Ishikawa (cell line): ENCODE data around the gene TRMT10C.

Experiments
- CEBPB ChIP-seq: IDR thresholded peaks from 2 replicates; pipeline ENCODE4 v1.6.1; 2012
- CREB1 ChIP-seq: IDR thresholded peaks from 2 replicates; pipeline ENCODE4 v1.6.1; 2012; ENCODE audit warnings: low read depth
- EGR1 ChIP-seq: IDR thresholded peaks from 2 replicates; pipeline ENCODE4 v1.6.1; 2012
- EP300 ChIP-seq: IDR thresholded peaks from 2 replicates; pipeline ENCODE4 v1.6.1; 2012; ENCODE audit warnings: borderline replicate concordance
- FOXM1 ChIP-seq: IDR thresholded peaks from 2 replicates; pipeline ENCODE4 v1.6.1; 2012; ENCODE audit warnings: low read depth, borderline replicate concordance
- MAX ChIP-seq: IDR thresholded peaks from 2 replicates; pipeline ENCODE4 v1.6.1; 2012
- NFIC ChIP-seq: IDR thresholded peaks from 2 replicates; pipeline ENCODE4 v1.6.1; 2012
- RAD21 ChIP-seq: IDR thresholded peaks from 2 replicates; pipeline ENCODE4 v1.6.1; 2012; ENCODE audit warnings: low read depth
- TAF1 ChIP-seq: IDR thresholded peaks from 2 replicates; pipeline ENCODE4 v1.6.1; 2012; ENCODE audit warnings: low read depth, mild to moderate bottlenecking
- TCF12 ChIP-seq: IDR thresholded peaks from 2 replicates; pipeline ENCODE4 v1.6.1; 2012; ENCODE audit warnings: low read depth
- TEAD4 ChIP-seq: IDR thresholded peaks from 2 replicates; pipeline ENCODE4 v1.6.1; 2012
- USF1 ChIP-seq: IDR thresholded peaks from 2 replicates; pipeline ENCODE4 v1.6.1; 2012
- YY1 ChIP-seq: IDR thresholded peaks from 2 replicates; pipeline ENCODE4 v1.6.1; 2012; ENCODE audit warnings: low read depth
- ZBTB7A ChIP-seq: IDR thresholded peaks from 2 replicates; pipeline ENCODE4 v1.6.1; 2012; ENCODE audit warnings: low read depth
- TF ChIP-seq, protein P1 (sequence below): IDR thresholded peaks from 2 replicates; pipeline ENCODE4 v1.6.1; 2012; ENCODE audit warnings: low read depth, mild to moderate bottlenecking

TRMT10C gene

GRCh38 chr3:101591071-101591470 is 29.4 kb downstream of the TRMT10C start:
- TF ChIP-seq TAF1 (no peak), TEAD4 (no peak), YY1 (no peak), ZBTB7A (no peak), TCF12 (no peak), FOXM1 (no peak), CREB1 (no peak), EP300 (no peak), USF1 (no peak), CEBPB (no peak), NFIC (no peak), EGR1 (no peak), MAX (no peak), RAD21 (no peak)
- TF ChIP-seq, protein P1, sequence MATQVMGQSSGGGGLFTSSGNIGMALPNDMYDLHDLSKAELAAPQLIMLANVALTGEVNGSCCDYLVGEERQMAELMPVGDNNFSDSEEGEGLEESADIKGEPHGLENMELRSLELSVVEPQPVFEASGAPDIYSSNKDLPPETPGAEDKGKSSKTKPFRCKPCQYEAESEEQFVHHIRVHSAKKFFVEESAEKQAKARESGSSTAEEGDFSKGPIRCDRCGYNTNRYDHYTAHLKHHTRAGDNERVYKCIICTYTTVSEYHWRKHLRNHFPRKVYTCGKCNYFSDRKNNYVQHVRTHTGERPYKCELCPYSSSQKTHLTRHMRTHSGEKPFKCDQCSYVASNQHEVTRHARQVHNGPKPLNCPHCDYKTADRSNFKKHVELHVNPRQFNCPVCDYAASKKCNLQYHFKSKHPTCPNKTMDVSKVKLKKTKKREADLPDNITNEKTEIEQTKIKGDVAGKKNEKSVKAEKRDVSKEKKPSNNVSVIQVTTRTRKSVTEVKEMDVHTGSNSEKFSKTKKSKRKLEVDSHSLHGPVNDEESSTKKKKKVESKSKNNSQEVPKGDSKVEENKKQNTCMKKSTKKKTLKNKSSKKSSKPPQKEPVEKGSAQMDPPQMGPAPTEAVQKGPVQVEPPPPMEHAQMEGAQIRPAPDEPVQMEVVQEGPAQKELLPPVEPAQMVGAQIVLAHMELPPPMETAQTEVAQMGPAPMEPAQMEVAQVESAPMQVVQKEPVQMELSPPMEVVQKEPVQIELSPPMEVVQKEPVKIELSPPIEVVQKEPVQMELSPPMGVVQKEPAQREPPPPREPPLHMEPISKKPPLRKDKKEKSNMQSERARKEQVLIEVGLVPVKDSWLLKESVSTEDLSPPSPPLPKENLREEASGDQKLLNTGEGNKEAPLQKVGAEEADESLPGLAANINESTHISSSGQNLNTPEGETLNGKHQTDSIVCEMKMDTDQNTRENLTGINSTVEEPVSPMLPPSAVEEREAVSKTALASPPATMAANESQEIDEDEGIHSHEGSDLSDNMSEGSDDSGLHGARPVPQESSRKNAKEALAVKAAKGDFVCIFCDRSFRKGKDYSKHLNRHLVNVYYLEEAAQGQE: no peak

DNA sequence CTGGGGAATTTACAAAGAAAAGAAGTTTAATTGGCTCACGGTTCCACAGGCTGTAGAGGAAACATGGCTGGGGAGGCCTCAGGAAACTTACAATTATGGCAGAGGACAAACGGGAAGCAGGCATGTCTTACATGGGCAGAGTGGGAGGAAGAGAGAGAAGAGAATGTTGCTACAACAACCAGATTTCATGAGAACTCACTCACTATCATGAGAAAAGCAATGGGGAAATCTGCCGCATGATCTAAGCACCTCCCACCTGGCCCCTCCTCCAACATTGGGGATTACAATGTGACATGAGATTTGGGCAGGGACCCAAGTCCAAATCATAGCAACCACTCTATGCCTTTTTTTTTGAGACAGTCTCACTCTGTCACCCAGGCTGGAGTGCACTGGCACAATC is 41.1 kb downstream of the TRMT10C start:
- TF ChIP-seq NFIC (no peak), ZBTB7A (no peak), USF1 (no peak)

GRCh38 chr3:101603184-101603583 is 41.5 kb downstream of the TRMT10C start:
- TF ChIP-seq MAX (no peak), YY1 (no peak)

DNA sequence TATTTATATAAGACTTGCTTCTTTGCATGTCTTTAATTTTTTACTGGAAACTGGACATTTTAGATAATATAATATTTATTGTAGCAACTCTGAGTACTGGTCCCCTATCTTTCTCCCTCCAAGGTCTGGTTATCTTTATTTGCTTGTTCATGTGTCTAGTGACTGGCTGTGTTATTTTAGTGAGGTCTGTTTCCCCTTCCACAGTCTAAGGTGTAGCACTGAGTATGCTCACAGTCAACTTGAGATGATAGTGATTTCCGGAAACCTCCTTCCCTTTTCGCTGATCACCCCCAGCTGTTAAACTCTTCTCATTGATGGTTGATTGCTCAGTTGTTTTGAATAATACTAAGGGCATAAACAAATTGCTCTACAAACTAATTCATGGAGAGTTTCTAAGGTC is 49.4 kb downstream of the TRMT10C start:
- TF ChIP-seq USF1 (no peak), YY1 (no peak), CEBPB (no peak), RAD21 (no peak), FOXM1 (no peak), CREB1 (no peak), MAX (no peak), TCF12 (no peak), NFIC (no peak), ZBTB7A (no peak), TEAD4 (no peak), EP300 (no peak), TAF1 (no peak), EGR1 (no peak)
- TF ChIP-seq, protein P1: no peak

DNA sequence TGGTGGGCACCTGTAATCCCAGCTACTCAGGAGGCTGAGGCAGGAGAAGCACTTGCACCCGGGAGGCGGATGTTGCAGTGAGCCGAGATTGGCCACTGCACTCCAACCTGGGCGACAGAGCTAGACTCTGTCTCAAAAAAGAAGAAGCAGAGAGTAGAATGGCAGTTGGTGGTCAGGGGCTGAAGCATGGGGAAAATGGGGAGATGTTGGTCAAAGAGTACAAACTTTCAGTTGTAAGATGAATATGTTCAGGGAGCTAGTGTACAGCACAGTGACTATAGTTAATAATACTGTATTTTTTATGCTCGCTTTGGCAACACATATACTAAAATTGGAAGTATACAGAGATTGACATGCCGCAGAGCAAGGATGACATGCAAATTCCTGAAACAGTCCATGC is 53.9 kb downstream of the TRMT10C start:
- TF ChIP-seq TCF12: no peak
- no peak for TF ChIP-seq MAX
- TF ChIP-seq TEAD4: no peak
- TF ChIP-seq CREB1: no peak
- TF ChIP-seq RAD21: no peak
- TF ChIP-seq USF1: no peak
- no peak for TF ChIP-seq NFIC
